T1000 (cell line): ENCODE data around the gene SF3A1.

Experiments used
- DNase-seq: peaks from one replicate; lab custom pipeline; 2025; ENCODE audit warnings: mixed read lengths; lab: John Stamatoyannopoulos, UW

Gene SF3A1

GRCh38 chr22:30304495-30305244 lies 52.0 kb downstream of the SF3A1 start:
- no peak for DNase-seq

- no peak for DNase-seq
These were observed 53.9 kb downstream of the SF3A1 start for GRCh38 chr22:30302810-30303138.

- no peak for DNase-seq
These were observed 54.5 kb downstream of the SF3A1 start for GRCh38 chr22:30301995-30302809.

- no peak for DNase-seq
These were observed 57.4 kb downstream of the SF3A1 start for GRCh38 chr22:30299322-30299721.

- DNase-seq: no peak
These were observed 58.5 kb downstream of the SF3A1 start for GRCh38 chr22:30297991-30298701.

GRCh38 chr22:30297276-30297990 lies 59.3 kb downstream of the SF3A1 start:
- DNase-seq: no peak

- DNase-seq: no peak
These were observed 59.9 kb downstream of the SF3A1 start for GRCh38 chr22:30296833-30297232.

- no peak for DNase-seq
These were observed 60.4 kb downstream of the SF3A1 start for GRCh38 chr22:30296324-30296723.

- no peak for DNase-seq
These were observed 61.1 kb downstream of the SF3A1 start for GRCh38 chr22:30295576-30295975.

- DNase-seq: no peak
These were observed 61.9 kb downstream of the SF3A1 start for GRCh38 chr22:30294830-30295229.

- DNase-seq: no peak
These were observed 62.6 kb downstream of the SF3A1 start for GRCh38 chr22:30294066-30294465.

GRCh38 chr22:30293026-30293425 lies 63.7 kb downstream of the SF3A1 start:
- DNase-seq: no peak

- DNase-seq: no peak
These were observed 64.4 kb downstream of the SF3A1 start for GRCh38 chr22:30292069-30292970.

GRCh38 chr22:30291058-30291892 lies 65.4 kb downstream of the SF3A1 start:
- no peak for DNase-seq

GRCh38 chr22:30290342-30291057 lies 66.2 kb downstream of the SF3A1 start:
- no peak for DNase-seq

GRCh38 chr22:30289980-30290313 lies 66.7 kb downstream of the SF3A1 start:
- DNase-seq: no peak

GRCh38 chr22:30289141-30289979 lies 67.3 kb downstream of the SF3A1 start, which contains the start of gene CASTOR1:
Gene CASTOR1, minus strand, starts transcription at chr22:30289505. Its CDS starts 8 bp downstream, at chr22:30289497.
- peak; percentile 94 for DNase-seq

- no peak for DNase-seq
These were observed 68.1 kb downstream of the SF3A1 start for GRCh38 chr22:30288419-30289140.
